NCI-H82 (cell line): ENCODE results near the gene RFX6.

Experiments used
- DNase-seq: peaks from one replicate; lab custom pipeline; 2025; lab: John Stamatoyannopoulos, UW

The RFX6 gene

DNA sequence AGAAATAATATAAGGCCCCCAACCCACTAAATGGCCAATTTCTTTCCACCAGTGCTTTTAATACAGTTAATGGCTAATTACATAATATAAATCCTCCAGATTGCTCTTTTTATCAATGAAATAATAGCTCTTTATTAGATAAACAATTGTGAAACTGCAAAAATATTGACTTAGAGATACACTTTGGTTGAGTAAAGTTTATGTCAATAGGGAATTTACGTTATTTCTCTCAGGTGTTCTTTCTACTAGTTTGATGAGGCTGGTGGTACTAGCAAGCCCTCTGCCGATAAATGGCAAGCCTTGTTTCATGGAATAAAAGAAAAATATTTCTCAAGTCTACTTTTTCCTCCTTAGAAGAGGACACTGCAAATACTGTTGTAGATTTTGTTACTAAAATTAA lies 18.9 kb downstream of the RFX6 start:
- no peak for DNase-seq

DNA sequence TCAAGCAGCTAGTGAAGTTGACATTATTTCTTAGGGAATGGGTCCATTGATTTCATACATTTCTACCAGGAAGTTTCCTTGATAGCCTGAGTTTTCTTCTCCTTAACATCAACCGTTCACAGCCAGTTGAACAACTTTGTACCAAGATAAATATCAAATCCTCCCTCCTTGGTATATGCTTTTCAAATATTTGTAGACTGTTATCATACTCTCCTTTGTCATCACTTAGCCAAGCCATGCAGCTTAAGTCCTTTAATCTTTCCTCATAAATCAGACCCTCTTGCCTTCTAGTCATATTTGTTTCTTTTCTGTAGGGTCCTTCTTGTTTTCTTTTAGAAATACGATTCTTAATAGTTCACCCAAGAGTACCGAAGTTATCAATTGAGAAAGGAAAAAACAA lies 25.6 kb downstream of the RFX6 start:
- DNase-seq = no peak

DNA sequence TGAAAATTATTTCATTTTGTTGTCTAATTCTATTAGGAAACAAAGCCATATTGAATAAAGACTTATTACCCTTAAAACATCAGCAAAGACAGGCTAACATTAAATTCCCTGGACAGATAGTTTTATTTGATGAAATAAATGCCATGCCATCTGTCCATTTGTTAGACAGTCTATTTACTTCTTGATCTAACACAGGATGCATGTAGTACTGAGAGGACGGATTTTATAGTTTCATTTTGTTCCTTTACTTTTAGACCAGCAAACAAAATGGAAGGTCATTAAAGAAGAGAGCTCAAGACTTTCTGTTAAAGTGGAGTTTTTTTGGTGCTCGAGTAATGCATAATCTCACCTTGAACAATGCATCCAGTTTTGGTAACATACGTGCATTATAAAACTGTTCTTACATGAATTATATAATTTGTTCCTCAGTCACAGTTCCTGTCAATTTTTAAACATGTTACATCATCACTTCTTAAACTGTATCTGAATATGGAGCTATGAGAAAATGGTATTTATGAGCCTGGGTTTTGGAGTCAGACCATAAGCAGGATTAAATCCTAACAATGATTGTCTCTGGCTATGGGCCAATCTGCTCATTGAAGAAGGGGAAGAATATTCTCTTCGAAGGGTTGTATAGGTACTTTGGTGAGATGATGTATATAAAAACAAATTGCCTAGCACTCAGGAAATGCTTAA lies 46.0 kb downstream of the RFX6 start:
- peak; percentile 63 for DNase-seq

GRCh38 chr6:116924245-116924644 lies 47.2 kb downstream of the RFX6 start:
- DNase-seq = peak; percentile 24

DNA sequence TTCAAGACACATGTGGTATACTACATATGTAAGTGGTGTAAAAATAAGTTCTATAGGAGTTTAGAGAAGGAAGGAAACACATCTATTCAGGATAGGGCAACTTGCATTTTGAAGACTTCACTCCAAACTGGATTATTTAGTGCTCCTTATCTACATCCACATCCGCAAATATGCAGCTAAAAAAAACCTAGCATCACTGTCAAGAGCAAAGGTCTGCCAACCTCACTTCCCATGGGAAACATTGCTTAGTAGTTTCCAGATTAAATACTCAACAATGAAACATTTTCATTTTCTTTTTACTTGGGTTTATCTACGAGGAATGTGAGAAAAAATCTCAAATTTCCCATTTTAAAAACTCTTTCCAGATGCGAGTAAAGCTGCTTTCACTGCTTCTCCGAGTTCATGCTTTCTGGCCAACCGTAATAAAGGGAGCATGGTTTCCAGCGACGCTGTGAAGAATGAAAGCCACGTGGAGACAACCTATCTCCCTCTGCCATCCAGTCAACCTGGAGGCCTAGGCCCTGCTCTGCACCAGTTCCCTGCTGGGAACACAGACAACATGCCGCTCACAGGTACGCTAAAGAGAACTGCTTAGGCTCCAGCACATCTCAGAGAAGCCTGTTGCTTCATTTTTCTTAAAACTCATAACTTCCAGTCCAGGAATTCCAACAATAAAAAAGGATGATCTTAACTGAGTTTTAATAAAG lies 48.2 kb downstream of the RFX6 start:
- no peak for DNase-seq

GRCh38 chr6:116928677-116929076 lies 51.6 kb downstream of the RFX6 start:
- DNase-seq = no peak

DNA sequence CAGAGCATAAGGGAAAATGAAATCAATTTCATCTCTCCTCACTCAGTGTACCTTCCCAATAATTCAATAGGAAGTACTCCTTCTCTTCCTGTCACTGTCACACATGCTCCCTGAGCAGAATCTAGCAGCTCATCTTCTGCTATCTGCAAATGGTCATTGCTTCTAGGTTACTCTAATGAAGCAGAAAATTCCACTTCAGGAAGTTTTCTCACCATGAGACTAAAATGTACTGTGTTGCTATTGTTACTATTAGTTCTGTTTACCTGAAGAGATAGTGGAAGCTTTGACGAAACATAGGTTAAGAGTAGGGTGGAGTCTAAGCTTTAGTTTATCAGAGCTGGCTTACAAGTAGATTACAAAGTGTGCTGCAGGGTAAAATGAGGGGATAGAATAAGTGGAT lies 52.8 kb downstream of the RFX6 start:
- peak; percentile 13 for DNase-seq

GRCh38 chr6:116931456-116931855 lies 54.4 kb downstream of the RFX6 start:
- no peak for DNase-seq

DNA sequence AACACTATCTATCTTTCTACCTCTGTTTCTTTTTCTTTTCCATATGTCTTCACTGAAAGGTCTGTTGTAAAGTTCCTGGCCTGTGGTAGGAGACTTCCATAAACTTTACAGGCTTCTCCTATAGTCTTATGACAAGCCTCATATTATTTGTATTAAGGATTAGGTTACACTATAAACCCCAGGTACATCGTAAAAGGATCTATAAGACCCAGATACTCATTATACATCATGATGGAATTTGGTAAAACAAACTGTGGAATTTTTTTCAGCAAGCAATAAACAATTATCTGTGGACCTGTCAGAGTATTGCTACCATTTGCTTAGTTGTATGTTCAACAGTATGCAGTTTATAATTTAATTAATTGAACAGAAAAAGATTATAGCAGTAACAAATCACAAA lies 55.5 kb downstream of the RFX6 start:
- DNase-seq = no peak

DNA sequence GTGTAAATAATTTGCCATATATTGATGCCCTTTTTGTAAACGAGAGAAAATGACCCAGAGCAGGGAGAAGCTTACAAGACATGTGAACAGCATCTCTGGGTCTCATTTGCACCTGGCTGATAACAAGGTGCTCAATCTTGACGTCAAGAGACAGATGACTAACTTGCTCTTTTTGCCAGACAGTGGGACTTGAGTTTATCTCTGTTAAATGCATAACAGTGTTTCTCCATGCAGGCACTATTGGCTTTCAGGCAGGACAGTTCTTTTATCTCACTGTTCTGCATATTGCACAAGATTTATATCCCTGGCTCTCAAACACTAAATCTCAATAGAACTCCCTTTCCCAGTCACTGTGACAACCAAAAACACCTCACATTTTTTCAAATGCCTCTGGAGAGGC lies 56.4 kb downstream of the RFX6 start:
- no peak for DNase-seq

- DNase-seq = no peak
Observed at GRCh38 chr6:116938305-116938704, 61.3 kb downstream of the RFX6 start.

DNA sequence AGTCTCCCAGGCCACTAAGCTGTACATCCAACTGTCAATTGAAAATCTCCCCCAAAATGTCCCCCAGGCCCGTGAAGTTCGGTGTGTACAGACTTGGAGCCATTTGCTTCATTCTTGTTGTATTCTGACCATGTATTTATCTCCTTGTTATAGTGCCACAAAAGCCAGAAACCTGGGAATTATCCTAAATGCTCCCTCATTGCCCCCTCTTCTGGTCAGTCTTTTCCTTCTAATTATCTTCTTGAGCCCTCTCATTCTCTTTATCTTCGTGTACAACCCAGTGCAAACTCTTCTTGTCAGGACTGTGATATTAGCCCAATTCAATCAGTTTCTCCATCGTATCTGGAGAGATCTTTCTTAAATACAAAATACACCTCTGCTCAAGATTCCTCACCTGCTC lies 64.7 kb downstream of the RFX6 start:
- DNase-seq = peak; percentile 14

- DNase-seq = no peak
Observed at GRCh38 chr6:116945809-116946208, 68.8 kb downstream of the RFX6 start.

DNA sequence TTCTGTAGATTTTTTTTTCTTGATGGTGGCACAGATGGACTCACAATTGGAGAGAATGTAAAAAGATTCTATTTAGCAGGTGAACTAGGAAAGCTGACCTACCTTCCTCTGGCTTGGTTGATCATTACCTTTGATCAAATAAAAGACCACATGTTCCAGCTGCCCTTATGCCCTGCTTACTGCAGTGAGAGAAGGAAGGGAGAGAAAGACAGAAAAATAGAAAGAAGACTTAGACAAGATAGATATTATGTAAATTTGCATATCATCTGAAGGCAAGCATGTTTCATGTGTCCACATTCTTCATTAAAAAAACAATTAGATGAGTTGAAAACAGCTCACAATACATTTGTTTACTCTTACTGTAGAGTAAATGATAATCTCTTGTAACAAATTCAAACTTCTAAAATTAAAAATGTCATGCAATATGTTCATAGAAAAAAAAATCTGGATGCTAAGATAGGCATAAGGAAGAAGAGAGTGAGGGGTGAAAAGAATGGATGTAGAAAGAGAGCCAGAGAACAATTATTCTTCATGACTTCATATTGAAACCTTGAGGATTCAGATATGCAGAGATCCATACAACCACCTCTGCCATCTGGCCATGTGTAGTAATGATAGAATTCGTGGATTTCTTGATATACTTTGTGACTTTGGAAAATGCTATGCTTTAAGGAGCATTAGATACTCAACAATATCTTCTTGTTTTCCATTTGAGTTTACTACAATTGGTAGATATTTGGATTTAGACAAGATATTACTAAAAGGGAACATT lies 71.7 kb downstream of the RFX6 start:
- no peak for DNase-seq

- no peak for DNase-seq
Observed at GRCh38 chr6:116949964-116950363, 72.9 kb downstream of the RFX6 start.

- DNase-seq = no peak
Observed at GRCh38 chr6:116954335-116954734, 77.3 kb downstream of the RFX6 start.

DNA sequence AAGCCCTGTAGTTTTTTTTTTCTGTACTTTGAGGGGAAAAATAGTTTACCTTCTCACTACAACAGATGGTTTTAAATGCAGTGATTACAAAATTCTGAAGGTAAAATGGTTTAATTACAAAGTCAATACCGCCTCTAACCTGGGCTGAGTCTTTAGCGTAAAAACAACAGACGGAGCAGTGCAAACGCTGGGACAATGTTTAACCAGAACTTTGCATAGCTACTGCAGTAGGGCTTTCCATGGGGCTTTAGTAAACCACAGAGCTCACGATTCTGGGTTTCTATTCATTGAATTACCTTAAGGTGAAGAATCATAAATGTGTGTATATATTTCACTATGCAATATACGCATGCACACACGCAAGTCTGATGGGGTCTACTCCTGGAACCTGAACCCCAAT lies 77.9 kb downstream of the RFX6 start:
- DNase-seq = no peak

GRCh38 chr6:116955773-116956172 lies 78.7 kb downstream of the RFX6 start:
- no peak for DNase-seq

GRCh38 chr6:116963972-116964371 lies 86.9 kb downstream of the RFX6 start:
- DNase-seq = no peak

- DNase-seq = no peak
Observed at GRCh38 chr6:116966675-116967576, 89.9 kb downstream of the RFX6 start.

- peak; percentile 76 for DNase-seq
Observed at GRCh38 chr6:116969211-116969863, 92.3 kb downstream of the RFX6 start.
